Measurements from ENCODE around the gene MTMR2. TPM values are rescaled to one million over a fixed set of nuclear protein-coding genes. Genes with fewer than 3 reads are reported as not detected.

MTMR2 gene
- total and polyA plus RNA-seq, 2 of the 13 experiments (the other 11 are each of a cell fraction or from before 2014, with no cell fraction given): 12.7 to 22.3 TPM

DNA sequence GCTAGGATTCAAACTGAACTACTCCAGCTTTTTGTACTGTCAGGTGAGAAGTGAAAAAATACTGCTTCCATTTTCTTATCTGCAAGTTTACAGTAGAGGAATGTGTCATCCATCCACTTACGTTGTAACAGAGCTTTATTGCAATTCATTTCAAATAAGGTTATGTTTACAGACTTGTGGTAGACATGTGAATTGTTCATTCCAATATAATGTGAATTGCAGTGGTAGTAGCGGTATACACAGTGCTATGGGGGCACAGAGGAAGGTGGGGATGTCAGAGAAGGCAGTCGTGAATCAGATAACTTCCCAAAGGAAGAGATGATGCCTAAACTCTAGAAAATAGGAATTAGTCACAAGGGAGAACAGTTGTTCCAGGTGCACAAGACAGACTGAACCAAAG, 91.1 kb downstream of the MTMR2 start:
- DNase-seq (ENCODE audit: low spot score) (no peak), FAIRE-seq (no peak), ATAC-seq (0 out of 3 replicates have a peak, but pooled peaks have one; percentile 29)
- H3K36me3 ChIP-seq (replicated peaks in 1 of 2; ENCODE audit: control insufficient read depth in 1 of 2, insufficient read depth in 2 of 2, low read length in 2 of 2): peaks cover 10 to 50% of the 10 kb centered on the region in 2 experiments
- H3K9me3 ChIP-seq (ENCODE audit: low read length): no peaks in the 10 kb centered on the region
- BruUV-seq (replicated peaks): no TSS peak
- 95% methylated on average over 3 of the region's 3 CpGs for WGBS (ENCODE audit: low lambda C conversion rate)
- no peaks in the 10 kb centered on the region for H3K27me3 ChIP-seq (ENCODE audit: control insufficient read depth in 1 of 2, insufficient read depth in 2 of 2, low read length in 2 of 2)
- H3K9ac ChIP-seq (ENCODE audit: insufficient read depth, low read depth, low read length): no peak overlapping the region
- H3K4me1 ChIP-seq (ENCODE audit: insufficient read depth, low read length): no peaks in the 10 kb centered on the region
- no peak for TF ChIP-seq POLR2G (IDR thresholded peaks at IDR 0.05; ENCODE audit: low read depth, low read length)
- no peaks in the 10 kb centered on the region for H3K79me2 ChIP-seq (ENCODE audit: insufficient read depth, low read length)
- ChIA-PET CTCF (ENCODE audit: low intra/inter-chr PET ratio, low total read pairs) (no interaction called here), POLR2A (no interaction called here)
- H3K27ac ChIP-seq (ENCODE audit: extremely low read length, insufficient read depth, low read length): no peak overlapping the region
- H2AFZ ChIP-seq (ENCODE audit: low read length): no peak overlapping the region
- no peaks in the 10 kb centered on the region for H4K20me1 ChIP-seq (ENCODE audit: insufficient read depth, low read length)
- in situ Hi-C loops (cut with HindIII; ENCODE audit: extremely low pct_ligation_motif_present, low pct_unique_long_range_greater_than_20kb) (loop anchor here (10.0 kb wide), 2 partner anchors 562 to 592 kb away; partner anchors contain the start of gene JRKL), intact Hi-C loops (cut with micrococcal nuclease; ENCODE audit: unreplicated experiment) (loop anchor here (10.0 kb wide), 1 partner anchor 222 kb away; no protein-coding TSS in a partner anchor)
- no peak overlapping the region for H3K4me2 ChIP-seq (ENCODE audit: low read depth, low read length)
- H3K4me3 ChIP-seq (replicated peaks in 1 of 3; ENCODE audit: insufficient read depth in 1 of 3, low read depth in 2 of 3, low read length in 3 of 3): no peak overlapping the region

DNA sequence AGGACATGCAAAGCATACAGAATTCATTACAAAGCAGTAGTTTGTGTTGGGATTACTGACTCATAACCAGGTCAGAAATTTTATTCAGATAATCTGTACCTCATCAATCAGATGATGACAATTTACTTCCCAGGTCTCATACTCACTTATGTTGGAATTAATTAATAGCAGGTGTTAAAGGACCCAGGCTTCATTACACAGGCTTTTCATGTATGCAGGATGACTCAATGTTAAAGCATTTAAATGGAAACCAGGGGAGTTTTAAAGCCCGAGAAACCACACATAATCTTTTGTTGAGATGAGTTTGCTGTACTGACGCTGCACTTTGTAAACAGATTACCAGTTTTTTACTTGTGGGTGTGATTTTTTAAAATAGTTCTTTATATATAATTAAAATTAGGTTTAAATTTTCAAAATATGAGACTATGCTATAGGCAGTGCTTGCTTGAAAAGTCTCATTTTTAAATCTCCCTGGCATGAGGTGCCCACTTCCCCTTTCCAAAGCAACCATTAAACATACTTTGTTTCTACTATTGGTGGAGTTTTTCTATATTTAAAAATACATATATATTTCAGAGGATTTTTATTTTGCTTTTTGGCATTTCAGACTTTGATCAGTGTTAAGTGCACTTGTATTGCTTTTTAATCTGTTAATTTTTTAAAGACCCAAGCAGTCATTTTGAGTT, 92.6 kb downstream of the MTMR2 start:
- no peak for FAIRE-seq
- POLR2A ChIA-PET: no interaction called here
- H3K36me3 ChIP-seq (replicated peaks in 1 of 2; ENCODE audit: control insufficient read depth in 1 of 2, insufficient read depth in 2 of 2, low read length in 2 of 2): peaks cover 8 to 46% of the 10 kb centered on the region in 2 experiments

More for the DNA sequence above, 92.6 kb downstream of the MTMR2 start:
- TF ChIP-seq ZNF879 (CRISPR knock-in tag; IDR thresholded peaks at IDR 0.05): no peak
- no peak for TF ChIP-seq ZNF556 (CRISPR knock-in tag; IDR thresholded peaks at IDR 0.05; ENCODE audit: borderline replicate concordance)
- TF ChIP-seq ARHGAP35 (CRISPR knock-in tag; IDR thresholded peaks at IDR 0.05; ENCODE audit: borderline replicate concordance): no peak
- no peak for TF ChIP-seq FOXO1 (CRISPR knock-in tag; IDR thresholded peaks at IDR 0.05)
- TF ChIP-seq, protein P1, sequence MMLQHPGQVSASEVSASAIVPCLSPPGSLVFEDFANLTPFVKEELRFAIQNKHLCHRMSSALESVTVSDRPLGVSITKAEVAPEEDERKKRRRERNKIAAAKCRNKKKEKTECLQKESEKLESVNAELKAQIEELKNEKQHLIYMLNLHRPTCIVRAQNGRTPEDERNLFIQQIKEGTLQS (CRISPR knock-in tag; IDR thresholded peaks at IDR 0.05): no peak
- TF ChIP-seq, protein P2, sequence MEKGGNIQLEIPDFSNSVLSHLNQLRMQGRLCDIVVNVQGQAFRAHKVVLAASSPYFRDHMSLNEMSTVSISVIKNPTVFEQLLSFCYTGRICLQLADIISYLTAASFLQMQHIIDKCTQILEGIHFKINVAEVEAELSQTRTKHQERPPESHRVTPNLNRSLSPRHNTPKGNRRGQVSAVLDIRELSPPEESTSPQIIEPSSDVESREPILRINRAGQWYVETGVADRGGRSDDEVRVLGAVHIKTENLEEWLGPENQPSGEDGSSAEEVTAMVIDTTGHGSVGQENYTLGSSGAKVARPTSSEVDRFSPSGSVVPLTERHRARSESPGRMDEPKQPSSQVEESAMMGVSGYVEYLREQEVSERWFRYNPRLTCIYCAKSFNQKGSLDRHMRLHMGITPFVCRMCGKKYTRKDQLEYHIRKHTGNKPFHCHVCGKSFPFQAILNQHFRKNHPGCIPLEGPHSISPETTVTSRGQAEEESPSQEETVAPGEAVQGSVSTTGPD (CRISPR knock-in tag; IDR thresholded peaks at IDR 0.05): no peak
- TF ChIP-seq NCOA5 (CRISPR knock-in tag; IDR thresholded peaks at IDR 0.05): no peak
- TF ChIP-seq KLF16 (CRISPR knock-in tag; IDR thresholded peaks at IDR 0.05): no peak
- TF ChIP-seq SRF (IDR thresholded peaks at IDR 0.05; ENCODE audit: low read depth, low read length): no peak
- TF ChIP-seq NFIB (CRISPR knock-in tag; IDR thresholded peaks at IDR 0.05; ENCODE audit: borderline replicate concordance): no peak
- no peak for TF ChIP-seq ZNF235 (CRISPR knock-in tag; IDR thresholded peaks at IDR 0.05; ENCODE audit: borderline replicate concordance)
- no peak for TF ChIP-seq EED (CRISPR knock-in tag; IDR thresholded peaks at IDR 0.05)
- no peak for TF ChIP-seq SRSF4 (IDR thresholded peaks at IDR 0.05; ENCODE audit: low read depth, low read length, poor library complexity, severe bottlenecking)
- no peak for TF ChIP-seq ZBTB8A (CRISPR knock-in tag; IDR thresholded peaks at IDR 0.05; ENCODE audit: borderline replicate concordance, low read depth)
- no peaks in the 10 kb centered on the region for H3K27me3 ChIP-seq (ENCODE audit: control insufficient read depth in 1 of 2, insufficient read depth in 2 of 2, low read length in 2 of 2)
- in situ Hi-C loops (cut with HindIII; ENCODE audit: extremely low pct_ligation_motif_present, low pct_unique_long_range_greater_than_20kb) (loop anchor here (10.0 kb wide), 2 partner anchors 563 to 593 kb away; partner anchors contain the start of gene JRKL), intact Hi-C loops (cut with micrococcal nuclease; ENCODE audit: unreplicated experiment) (loop anchor here (10.0 kb wide), 1 partner anchor 223 kb away; no protein-coding TSS in a partner anchor)
- no peak for DNase-seq (ENCODE audit: low spot score)
- 89% methylated on average over 2 of the region's 2 CpGs for WGBS (ENCODE audit: low lambda C conversion rate)
- no peaks in the 10 kb centered on the region for H3K9me3 ChIP-seq (ENCODE audit: low read length)
- H3K79me2 ChIP-seq (ENCODE audit: insufficient read depth, low read length): no peaks in the 10 kb centered on the region
- H3K27ac ChIP-seq (ENCODE audit: extremely low read length, insufficient read depth, low read length): no peak overlapping the region
- no peak overlapping the region for H2AFZ ChIP-seq (ENCODE audit: low read length)
- ATAC-seq: no peak
- no peaks in the 10 kb centered on the region for H4K20me1 ChIP-seq (ENCODE audit: insufficient read depth, low read length)
- H3K4me1 ChIP-seq (ENCODE audit: insufficient read depth, low read length): no peaks in the 10 kb centered on the region
- no peak overlapping the region for H3K4me3 ChIP-seq (replicated peaks in 1 of 3; ENCODE audit: insufficient read depth in 1 of 3, low read depth in 2 of 3, low read length in 3 of 3)
- H3K4me2 ChIP-seq (ENCODE audit: low read depth, low read length): no peak overlapping the region
- CTCF ChIA-PET (ENCODE audit: low intra/inter-chr PET ratio, low total read pairs): no interaction called here
- H3K9ac ChIP-seq (ENCODE audit: insufficient read depth, low read depth, low read length): no peak overlapping the region
- no TSS peak for BruUV-seq (replicated peaks)

Data from HepG2 (cell line).